ENCODE data around the gene PCDHA2.
A peak's percentile ranks its signal among the peaks of the same experiment; 100 is the strongest.
"Not testable (repeated sequence)": the region's sequence is repeated elsewhere in the genome, so short reads cannot be mapped to it uniquely, and the experiment has no call there.

PCDHA2 gene

GRCh38 chr5:140791089-140791488 is 3.6 kb upstream of the PCDHA2 start:
- TF ChIP-seq CTCF (conservative IDR thresholded peaks at IDR 0.05; ENCODE audit: low read depth, low read length), result no peak
- H3K4me3 ChIP-seq (ENCODE audit: low read depth, low read length), result no peak overlapping the region
- no peak for DNase-seq (ENCODE audit: low read depth)

- peak; percentile 15 for TF ChIP-seq CTCF (conservative IDR thresholded peaks at IDR 0.05; ENCODE audit: low read depth, low read length)
- DNase-seq (ENCODE audit: low read depth), result peak; percentile 1
- H3K4me3 ChIP-seq (ENCODE audit: low read depth, low read length), result no peak overlapping the region
These were observed 598 bp downstream of the PCDHA2 start for GRCh38 chr5:140795259-140795641.

- not testable (repeated sequence) for DNase-seq (ENCODE audit: low read depth); H3K4me3 ChIP-seq (ENCODE audit: low read depth, low read length)
These were observed 1.5 kb downstream of the PCDHA2 start for GRCh38 chr5:140796072-140796717.

GRCh38 chr5:140796718-140797095 is 2.1 kb downstream of the PCDHA2 start:
- no peak for TF ChIP-seq CTCF (conservative IDR thresholded peaks at IDR 0.05; ENCODE audit: low read depth, low read length)
- DNase-seq (ENCODE audit: low read depth), result no peak

GRCh38 chr5:140800816-140801493 is 6.3 kb downstream of the PCDHA2 start, which contains the start of gene PCDHA3:
PCDHA3 (plus strand) TSS chr5:140801057.
- H3K4me3 ChIP-seq (ENCODE audit: low read depth, low read length), result no peak within 1 kb of the TSS
- peak; percentile 6 for DNase-seq (ENCODE audit: low read depth)
- no peak for TF ChIP-seq CTCF (conservative IDR thresholded peaks at IDR 0.05; ENCODE audit: low read depth, low read length)

More at GRCh38 chr5:140796718-140797095, 2.1 kb downstream of the PCDHA2 start:
- no peak overlapping the region for H3K4me3 ChIP-seq (ENCODE audit: low read depth, low read length)

GRCh38 chr5:140801494-140801841 is 6.8 kb downstream of the PCDHA2 start:
- no peak for TF ChIP-seq CTCF (conservative IDR thresholded peaks at IDR 0.05; ENCODE audit: low read depth, low read length)
- H3K4me3 ChIP-seq (ENCODE audit: low read depth, low read length), result no peak overlapping the region
- peak; percentile 2 for DNase-seq (ENCODE audit: low read depth)

- not testable (repeated sequence) for H3K4me3 ChIP-seq (ENCODE audit: low read depth, low read length); DNase-seq (ENCODE audit: low read depth)
These were observed 7.7 kb downstream of the PCDHA2 start for GRCh38 chr5:140802381-140802780.

GRCh38 chr5:140802781-140803271 is 8.2 kb downstream of the PCDHA2 start:
- H3K4me3 ChIP-seq (ENCODE audit: low read depth, low read length), result no peak overlapping the region
- TF ChIP-seq CTCF (conservative IDR thresholded peaks at IDR 0.05; ENCODE audit: low read depth, low read length), result no peak
- no peak for DNase-seq (ENCODE audit: low read depth)
